GM12891 (cell line): ENCODE data around the gene SLC19A2.

Experiments used
- PAX5 ChIP-seq: IDR thresholded peaks from 2 replicates; pipeline ENCODE4 v1.6.1; 2011; ENCODE audit warnings: low read length, moderate library complexity, mild to moderate bottlenecking; ENCODE audit not compliant: insufficient read depth, severe bottlenecking
- POLR2A ChIP-seq: IDR thresholded peaks from 2 replicates; pipeline ENCODE4 v1.6.1; 2011; ENCODE audit warnings: low read depth, low read length, control low read depth
- POLR2AphosphoS5 ChIP-seq: IDR thresholded peaks from 2 replicates; pipeline ENCODE4 v1.6.1; 2011; ENCODE audit warnings: low read depth, low read length, control low read depth
- POU2F2 ChIP-seq: IDR thresholded peaks from 2 replicates; pipeline ENCODE4 v1.6.1; 2011; ENCODE audit warnings: low read depth, mild to moderate bottlenecking, control low read depth, low read length, moderate library complexity
- SPI1 ChIP-seq: IDR thresholded peaks from 2 replicates; pipeline ENCODE4 v1.6.1; 2011; ENCODE audit warnings: low read depth, low read length, control low read depth
- TAF1 ChIP-seq: IDR thresholded peaks from 2 replicates; pipeline ENCODE4 v1.6.1; 2011; ENCODE audit warnings: low read depth, low read length, control low read depth

DNA sequence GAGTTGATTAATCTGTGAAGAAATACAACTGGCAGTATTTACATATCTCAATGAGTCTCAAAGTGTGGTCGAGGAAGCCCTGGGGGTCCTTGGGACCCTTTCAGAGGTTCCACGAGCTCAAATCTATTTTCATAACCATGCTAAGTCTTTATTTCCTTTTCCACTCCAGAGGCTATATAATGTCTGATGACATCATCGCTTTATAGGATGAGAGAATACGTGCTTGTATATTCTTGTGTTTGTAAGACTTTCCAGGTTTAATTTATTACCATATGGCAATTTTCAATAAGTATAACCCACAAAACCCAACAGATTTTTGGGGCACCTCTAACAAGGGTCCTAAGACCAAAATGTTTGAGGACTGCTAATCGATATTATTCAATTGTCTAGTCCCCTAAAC lies 1.4 kb upstream of the SLC19A2 start:
- no peak for TF ChIP-seq TAF1
- TF ChIP-seq POLR2A: no peak
- TF ChIP-seq POLR2AphosphoS5: no peak
- TF ChIP-seq SPI1: no peak
- TF ChIP-seq PAX5: no peak
- TF ChIP-seq POU2F2: no peak
